Smooth muscle cell (in vitro differentiated cells): Measurements from ENCODE around the gene AJAP1. TPM values are rescaled to one million over a fixed set of nuclear protein-coding genes. Genes with fewer than 3 reads are reported as not detected.

Experiments
- DNase-seq: peaks from one replicate; lab custom pipeline; 2025; ENCODE audit not compliant: unreplicated experiment; lab: John Stamatoyannopoulos, UW
- H2AFZ ChIP-seq: fragments of 200-600 bp; sonication (generic); 2 replicates; pipeline ENCODE4 v1.6.0; 2016; ENCODE audit warnings: antibody characterized with exemption, low read depth, mild to moderate bottlenecking
- H3F3A ChIP-seq: fragments of 200-600 bp; sonication (generic); 2 replicates; pipeline ENCODE4 v1.6.0; 2017; ENCODE audit warnings: antibody characterized with exemption, low read depth
- H3K27ac ChIP-seq: fragments of 200-600 bp; sonication (generic); 2 replicates; pipeline ENCODE4 v1.5.1; 2016; ENCODE audit warnings: low read depth, mild to moderate bottlenecking
- H3K27me3 ChIP-seq: fragments of 200-600 bp; sonication (generic); 2 replicates; pipeline ENCODE4 v1.6.1; 2016; ENCODE audit warnings: low read depth, mild to moderate bottlenecking
- H3K36me3 ChIP-seq: fragments of 200-600 bp; sonication (generic); 2 replicates; pipeline ENCODE4 v1.5.1; 2016; ENCODE audit warnings: low read depth
- H3K4me1 ChIP-seq: fragments of 200-600 bp; sonication (generic); 2 replicates; pipeline ENCODE4 v1.5.1; 2016; ENCODE audit warnings: low read depth
- H3K4me2 ChIP-seq: fragments of 200-600 bp; sonication (generic); 2 replicates; pipeline ENCODE4 v1.6.0; 2016; ENCODE audit warnings: mild to moderate bottlenecking
- H3K4me3 ChIP-seq: fragments of 200-600 bp; sonication (generic); 2 replicates; pipeline ENCODE4 v1.5.1; 2016; ENCODE audit warnings: mild to moderate bottlenecking
- H3K79me2 ChIP-seq: fragments of 200-600 bp; sonication (generic); 2 replicates; pipeline ENCODE4 v1.6.0; 2016; ENCODE audit warnings: low read depth, mild to moderate bottlenecking
- H3K9ac ChIP-seq: fragments of 200-600 bp; sonication (generic); 2 replicates; pipeline ENCODE4 v1.6.0; 2016; ENCODE audit warnings: low read depth
- H3K9me3 ChIP-seq: fragments of 200-600 bp; sonication (generic); replicated peaks from 2 replicates; pipeline ENCODE4 v1.5.1; 2016; ENCODE audit warnings: low read depth
- H4K20me1 ChIP-seq: fragments of 200-600 bp; sonication (generic); 2 replicates; pipeline ENCODE4 v1.6.0; 2016; ENCODE audit warnings: low read depth
- WGBS: methylation state at CpG from one replicate; pipeline ENCODE4 v1.1.7; 2016; ENCODE audit warnings: low lambda C conversion rate; 5-methylcytosine and 5-hydroxymethylcytosine counted together
- polyA plus RNA-seq: library from polyadenylated mRNA; unstranded; fragments of >200 nt; fragmentation: Nextera tagmentation; extraction: Ambion mirVana; gene quantifications from 2 replicates; pipeline ENCODE4 v1.2.1, GENCODE V29; 2016
- total RNA-seq: library from RNA; depleted of rRNA; stranded (reverse); fragments of >200 nt; gene quantifications from 2 replicates; pipeline ENCODE4 v1.2.3, GENCODE V29; 2014
- TF ChIP-seq, protein P1 (sequence below): fragments of 200-600 bp; sonication (generic); IDR thresholded peaks from 2 replicates; pipeline ENCODE4 v1.5.1; 2017; ENCODE audit warnings: borderline replicate concordance, mild to moderate bottlenecking, antibody characterized with exemption; ENCODE audit not compliant: insufficient read depth, poor library complexity, severe bottlenecking

AJAP1 gene
- total and polyA plus RNA-seq, 2 experiments from 2014 or later, result 0.10 to 0.58 TPM

DNA sequence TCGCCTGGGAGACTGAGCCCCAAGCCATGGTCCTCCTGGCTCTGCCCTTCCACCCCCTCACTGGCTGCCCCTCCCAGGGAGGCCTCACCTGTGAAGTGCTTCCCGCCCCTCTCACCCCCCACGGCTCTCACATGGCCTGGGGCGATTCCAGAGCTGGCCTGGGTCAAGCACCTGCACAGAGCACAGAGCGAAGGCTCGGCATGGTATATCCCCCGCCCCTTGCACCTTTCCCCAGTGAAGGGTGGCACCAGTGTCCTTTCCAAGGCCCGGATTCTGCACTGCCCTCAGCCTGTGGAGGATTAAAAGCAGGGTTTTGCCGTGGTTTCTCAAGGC, 1.1 kb upstream of the AJAP1 start:
- Histone ChIP-seq H3K9ac (no peak overlapping the region), H3K9me3 (no peaks in the 10 kb centered on the region), H3K36me3 (no peaks in the 10 kb centered on the region), H4K20me1 (no peaks in the 10 kb centered on the region), H3K27me3 (peaks cover 50% of the 10 kb centered on the region), H3K4me1 (peaks cover 9% of the 10 kb centered on the region), H3K4me3 (no peak overlapping the region), H3K27ac (no peak overlapping the region), H3F3A (no peaks in the 10 kb centered on the region), H2AFZ (no peak overlapping the region), H3K4me2 (no peak overlapping the region), H3K79me2 (no peaks in the 10 kb centered on the region)
- 33% methylated on average over 9 of the region's 9 CpGs for WGBS
- DNase-seq, result no peak
- TF ChIP-seq, protein P1, sequence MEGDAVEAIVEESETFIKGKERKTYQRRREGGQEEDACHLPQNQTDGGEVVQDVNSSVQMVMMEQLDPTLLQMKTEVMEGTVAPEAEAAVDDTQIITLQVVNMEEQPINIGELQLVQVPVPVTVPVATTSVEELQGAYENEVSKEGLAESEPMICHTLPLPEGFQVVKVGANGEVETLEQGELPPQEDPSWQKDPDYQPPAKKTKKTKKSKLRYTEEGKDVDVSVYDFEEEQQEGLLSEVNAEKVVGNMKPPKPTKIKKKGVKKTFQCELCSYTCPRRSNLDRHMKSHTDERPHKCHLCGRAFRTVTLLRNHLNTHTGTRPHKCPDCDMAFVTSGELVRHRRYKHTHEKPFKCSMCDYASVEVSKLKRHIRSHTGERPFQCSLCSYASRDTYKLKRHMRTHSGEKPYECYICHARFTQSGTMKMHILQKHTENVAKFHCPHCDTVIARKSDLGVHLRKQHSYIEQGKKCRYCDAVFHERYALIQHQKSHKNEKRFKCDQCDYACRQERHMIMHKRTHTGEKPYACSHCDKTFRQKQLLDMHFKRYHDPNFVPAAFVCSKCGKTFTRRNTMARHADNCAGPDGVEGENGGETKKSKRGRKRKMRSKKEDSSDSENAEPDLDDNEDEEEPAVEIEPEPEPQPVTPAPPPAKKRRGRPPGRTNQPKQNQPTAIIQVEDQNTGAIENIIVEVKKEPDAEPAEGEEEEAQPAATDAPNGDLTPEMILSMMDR, result no peak

- peaks cover 60% of the 10 kb centered on the region for H3K27me3 ChIP-seq
- H3K79me2 ChIP-seq, result no peaks in the 10 kb centered on the region
- H3F3A ChIP-seq, result no peaks in the 10 kb centered on the region
- no peak overlapping the region for H3K9ac ChIP-seq
- no peaks in the 10 kb centered on the region for H4K20me1 ChIP-seq
- H3K27ac ChIP-seq, result no peak overlapping the region
- TF ChIP-seq, protein P1, result no peak
- H2AFZ ChIP-seq, result no peak overlapping the region
- H3K9me3 ChIP-seq, result no peaks in the 10 kb centered on the region
- peaks cover 22% of the 10 kb centered on the region for H3K4me1 ChIP-seq
- no peaks in the 10 kb centered on the region for H3K36me3 ChIP-seq
- no peak for DNase-seq
- peak overlapping the region; percentile 45 for H3K4me3 ChIP-seq
- WGBS, result 1% methylated on average over 135 of the region's 142 CpGs
- H3K4me2 ChIP-seq, result peak overlapping the region; percentile 85
These were observed 610 bp downstream of the AJAP1 start for GRCh38 chr1:4654764-4655673.

DNA sequence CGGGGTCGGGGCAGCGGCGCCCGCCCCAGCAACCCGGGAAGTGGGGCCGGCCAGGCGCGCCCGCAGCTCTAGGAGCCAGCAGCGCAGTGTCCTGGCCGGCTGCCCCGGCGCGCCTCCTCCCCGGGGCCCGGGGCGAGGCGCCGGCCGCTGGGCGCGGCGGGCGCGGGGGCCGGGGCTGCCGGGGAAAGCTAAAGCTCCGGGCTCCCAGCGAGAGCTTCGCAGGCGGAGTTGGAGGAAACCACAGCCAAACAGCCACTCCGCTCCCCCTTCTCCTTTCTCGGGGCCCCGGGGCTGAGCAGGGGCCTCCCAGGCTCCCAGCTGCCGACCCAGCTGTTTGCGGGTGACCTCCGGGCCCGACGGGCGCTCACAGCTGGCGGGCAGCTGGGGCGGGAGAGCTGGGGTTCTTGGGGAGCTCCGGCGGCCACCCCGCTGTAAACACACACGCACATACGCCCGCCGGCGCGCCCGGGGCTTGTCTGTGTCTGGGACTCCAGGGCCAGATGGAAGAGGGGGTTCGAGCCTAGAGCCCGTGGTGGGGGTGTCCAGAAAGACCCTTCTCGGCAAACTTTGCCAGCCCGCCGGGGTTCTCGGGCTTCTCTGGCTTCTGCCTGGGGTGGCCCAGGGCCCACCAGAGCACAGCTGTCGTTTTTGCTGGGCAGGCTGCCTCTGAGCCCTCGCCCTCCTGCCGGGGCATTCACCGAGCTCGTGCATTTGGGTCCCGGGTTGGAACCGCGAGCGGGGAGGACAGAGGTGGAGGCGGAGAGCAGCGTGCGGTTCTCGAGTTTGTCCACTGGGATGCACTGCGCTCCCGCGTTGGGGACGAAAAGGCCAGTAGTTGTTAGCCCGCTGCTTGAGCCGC, 1.5 kb downstream of the AJAP1 start:
- Histone ChIP-seq H3K4me3 (peak overlapping the region; percentile 45), H3K27me3 (peaks cover 60% of the 10 kb centered on the region), H2AFZ (no peak overlapping the region), H3K4me1 (peaks cover 18% of the 10 kb centered on the region), H3K4me2 (peak overlapping the region; percentile 85), H3K9me3 (no peaks in the 10 kb centered on the region), H3F3A (no peaks in the 10 kb centered on the region), H3K79me2 (no peaks in the 10 kb centered on the region), H3K27ac (no peak overlapping the region), H3K36me3 (no peaks in the 10 kb centered on the region), H3K9ac (no peak overlapping the region), H4K20me1 (no peaks in the 10 kb centered on the region)
- DNase-seq, result peak; percentile 17
- 1% methylated on average over 52 of the region's 78 CpGs for WGBS
- TF ChIP-seq, protein P1, result peak; percentile 70
